Measurements from ENCODE around the gene ATP2A1. TPM values are rescaled to one million over a fixed set of nuclear protein-coding genes. Genes with fewer than 3 reads are reported as not detected.
A peak's percentile ranks its signal among the peaks of the same experiment; 100 is the strongest.

Gene ATP2A1
- polyA plus RNA-seq, 6 donors from 2014 or later, result not detected

DNA sequence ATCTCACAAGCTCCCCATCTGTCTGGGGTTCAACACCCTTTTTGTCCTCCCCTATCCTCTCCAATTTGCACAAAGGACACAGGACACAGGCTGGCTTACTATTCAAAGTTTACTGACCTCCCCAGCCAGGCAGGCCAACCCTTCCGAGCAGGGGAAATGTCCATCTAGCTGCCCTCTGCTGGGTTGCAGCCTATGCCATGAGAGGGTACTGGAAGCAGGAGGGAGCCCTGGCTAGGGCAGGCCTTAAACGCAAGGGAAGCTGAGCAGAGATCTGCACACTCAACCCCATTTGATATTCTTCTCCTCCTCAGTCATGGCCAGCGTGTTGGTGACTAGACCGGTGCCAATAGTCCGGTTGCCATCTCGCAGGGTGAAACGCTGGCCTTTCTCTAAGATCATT is 35.6 kb upstream of the ATP2A1 start:
- Mint-ChIP-seq H3K27ac (peak overlapping the region in 1 of 6 donors; percentile 57), H3K9me3 (no peaks in the 10 kb centered on the region), H3K4me3 (peak overlapping the region in 4 of 8 donors; percentile 35 to 91 (median 72)), H3K4me1 (peaks cover 26 to 40% (median 39%) of the 10 kb centered on the region in 3 donors), H3K27me3 (no peaks in the 10 kb centered on the region), H3K36me3 (peaks cover 8 to 16% of the 10 kb centered on the region in 2 donors)
- ATAC-seq (ENCODE audit: low read depth in 2 of 2) (no peak), DNase-seq (no peak)

DNA sequence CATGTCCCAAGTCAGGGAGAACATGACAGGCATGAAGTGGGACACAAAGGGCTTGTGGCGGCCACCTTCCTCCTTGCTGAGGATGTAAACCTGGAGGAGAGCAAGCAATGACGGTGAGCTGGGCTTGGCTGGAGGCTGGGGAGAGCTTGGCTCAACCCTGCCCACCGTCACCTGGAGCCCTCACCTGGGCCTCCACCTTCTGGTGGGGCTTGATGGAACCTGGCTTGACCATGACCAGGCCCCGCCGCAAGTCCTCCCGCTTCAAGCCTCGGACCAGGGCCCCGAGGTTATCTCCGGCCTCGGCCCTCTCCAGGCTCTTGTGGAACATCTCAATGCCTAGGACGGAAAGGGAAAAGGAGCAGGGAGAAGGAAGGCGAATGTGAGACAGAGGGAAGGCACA is 34.5 kb upstream of the ATP2A1 start:
- Mint-ChIP-seq H3K9me3 (no peaks in the 10 kb centered on the region), H3K4me1 (peaks cover 26 to 36% (median 34%) of the 10 kb centered on the region in 3 donors), H3K4me3 (peak overlapping the region in 4 of 8 donors; percentile 47 to 98 (median 91)), H3K36me3 (peaks cover 0 to 8% of the 10 kb centered on the region in 2 donors), H3K27me3 (no peaks in the 10 kb centered on the region), H3K27ac (peak overlapping the region in 2 of 6 donors; percentile 27 to 93)
- ATAC-seq (ENCODE audit: low read depth in 2 of 2), result no peak
- no peak for DNase-seq

DNA sequence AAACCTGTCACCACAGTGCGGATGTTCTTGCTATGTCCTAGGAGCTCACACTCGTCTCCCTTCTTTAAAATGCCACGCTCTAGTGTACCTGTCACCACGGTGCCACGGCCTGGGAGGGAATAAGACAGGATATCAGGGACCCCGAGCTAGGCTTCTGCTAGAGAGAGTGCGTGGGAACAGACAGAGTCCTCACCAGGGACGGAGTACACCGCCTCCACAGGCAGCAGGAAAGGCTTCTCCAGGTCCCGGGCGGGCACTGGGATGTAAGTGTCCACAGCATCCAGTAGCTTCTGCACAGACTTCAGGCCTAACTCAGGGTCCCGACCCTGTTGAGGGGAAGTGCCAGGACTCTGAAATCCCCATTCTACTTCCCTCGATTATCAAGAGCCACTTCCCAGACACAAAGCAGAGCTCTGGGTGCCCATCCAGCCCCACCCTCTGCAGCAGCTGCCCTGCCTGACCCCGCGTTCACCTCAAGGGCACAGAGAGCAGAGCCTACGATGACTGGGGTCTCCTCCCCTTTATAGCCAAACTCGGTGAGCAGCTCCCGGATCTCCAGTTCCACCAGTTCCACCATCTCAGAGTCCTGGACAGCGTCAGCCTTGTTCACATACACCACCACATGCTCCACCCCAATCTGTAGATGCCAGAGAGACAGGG is 33.9 kb upstream of the ATP2A1 start:
- Mint-ChIP-seq H3K27ac (peak overlapping the region in 3 of 6 donors; percentile 67 to 96 (median 93)), H3K36me3 (peaks cover 0 to 8% of the 10 kb centered on the region in 2 donors), H3K27me3 (no peaks in the 10 kb centered on the region), H3K4me1 (peaks cover 26 to 36% (median 34%) of the 10 kb centered on the region in 3 donors), H3K9me3 (no peaks in the 10 kb centered on the region), H3K4me3 (peak overlapping the region in 7 of 8 donors; percentile 41 to 98 (median 91))
- ATAC-seq (ENCODE audit: low read depth in 2 of 2) (no peak), DNase-seq (no peak)

DNA sequence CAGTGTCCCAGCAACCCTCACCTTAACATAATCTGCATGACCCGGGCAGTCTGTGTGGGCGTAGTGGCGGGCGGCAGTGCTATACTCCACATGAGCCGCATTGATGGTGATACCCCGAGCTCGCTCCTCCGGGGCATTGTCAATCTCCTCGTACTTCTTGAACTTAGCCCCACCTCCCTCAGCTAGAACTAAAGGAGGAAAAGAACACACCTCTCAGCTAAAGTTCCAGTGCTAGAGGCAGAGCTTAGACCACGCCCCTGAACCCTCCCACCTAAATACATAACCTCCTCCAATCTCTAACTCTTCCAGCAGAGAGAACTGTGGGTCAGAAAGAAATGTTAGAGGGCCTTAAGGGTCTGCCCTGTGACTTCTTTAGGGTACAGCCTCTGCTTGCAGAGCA is 33.0 kb upstream of the ATP2A1 start:
- Mint-ChIP-seq H3K9me3 (no peaks in the 10 kb centered on the region), H3K27me3 (no peaks in the 10 kb centered on the region), H3K36me3 (peaks cover 0 to 8% of the 10 kb centered on the region in 2 donors), H3K4me3 (peak overlapping the region; percentile 88 to 98 (median 94)), H3K27ac (peak overlapping the region in 4 of 6 donors; percentile 15 to 96 (median 58)), H3K4me1 (peaks cover 26 to 36% (median 34%) of the 10 kb centered on the region in 3 donors)
- no peak for DNase-seq
- ATAC-seq (ENCODE audit: low read depth in 2 of 2), result no peak

DNA sequence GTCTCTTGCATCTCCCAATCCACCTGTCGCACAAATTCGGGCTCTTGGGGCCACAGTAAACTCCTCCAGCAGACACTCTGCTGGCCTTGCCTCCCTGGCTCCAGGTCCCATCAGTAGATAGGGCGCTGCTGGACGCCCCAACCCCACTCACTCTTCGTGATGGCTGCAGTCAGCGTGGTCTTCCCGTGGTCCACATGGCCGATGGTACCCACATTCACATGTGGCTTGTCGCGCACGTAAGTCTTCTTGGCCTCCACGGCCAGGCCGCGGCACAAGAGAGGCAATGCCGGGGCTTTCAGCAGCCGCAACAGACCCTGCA is 32.6 kb upstream of the ATP2A1 start:
- Mint-ChIP-seq H3K9me3 (no peaks in the 10 kb centered on the region), H3K36me3 (peaks cover 0 to 8% of the 10 kb centered on the region in 2 donors), H3K4me3 (peak overlapping the region; percentile 88 to 98 (median 94)), H3K27me3 (no peaks in the 10 kb centered on the region), H3K4me1 (peaks cover 26 to 36% (median 34%) of the 10 kb centered on the region in 3 donors), H3K27ac (peak overlapping the region in 5 of 6 donors; percentile 79 to 97 (median 93))
- ATAC-seq (ENCODE audit: low read depth in 2 of 2) (no peak), DNase-seq (no peak)

DNA sequence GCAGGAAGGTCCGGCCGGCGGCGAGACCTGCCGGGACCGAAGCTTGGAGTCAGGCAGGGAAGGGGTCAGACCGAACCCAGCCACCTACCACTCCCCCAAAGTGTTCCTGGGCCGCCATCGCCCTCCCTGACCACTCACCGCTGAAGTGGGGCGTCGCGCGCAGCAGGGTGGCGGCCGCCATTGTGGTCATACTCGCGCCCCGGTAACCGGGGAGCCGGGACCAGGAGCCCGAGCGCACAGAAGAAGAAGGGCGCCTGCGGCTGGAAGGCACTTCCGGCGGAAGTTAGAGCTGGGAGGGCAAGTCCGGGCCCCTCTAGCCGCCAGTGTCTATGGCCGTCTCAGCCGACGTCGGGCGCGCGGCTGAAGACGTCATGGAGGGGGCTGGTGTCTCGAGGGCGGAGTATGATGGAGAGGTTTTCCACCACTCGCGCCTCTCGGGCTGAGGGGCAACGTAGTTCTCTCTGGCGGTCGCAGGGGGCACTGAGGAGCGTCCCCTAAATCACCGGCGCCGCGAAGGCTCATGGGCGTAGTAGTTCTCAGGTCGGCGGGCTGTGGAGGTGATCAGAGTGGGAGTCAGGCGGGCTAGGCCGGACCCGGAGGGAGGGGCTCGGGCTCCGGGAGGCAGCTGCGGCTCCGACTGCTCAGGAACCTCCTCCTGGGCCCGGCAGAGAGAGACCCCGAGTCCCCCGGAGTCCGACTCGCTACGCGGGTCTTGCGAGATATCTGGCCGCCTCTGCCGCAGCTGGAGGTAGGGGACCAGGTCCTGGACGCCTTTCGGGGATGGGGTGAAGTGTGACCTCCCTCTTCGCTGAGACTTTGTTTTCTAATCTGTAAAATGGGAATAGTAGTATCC is 32.0 kb upstream of the ATP2A1 start, which contains the start of gene TUFM:
Gene TUFM, minus strand, starts transcription at position 269 of the 853 bp plus-strand sequence. Its CDS starts 79 bp downstream, at position 190.
- peaks cover 0 to 8% of the 10 kb centered on the region in 2 donors for H3K36me3 Mint-ChIP-seq

DNA sequence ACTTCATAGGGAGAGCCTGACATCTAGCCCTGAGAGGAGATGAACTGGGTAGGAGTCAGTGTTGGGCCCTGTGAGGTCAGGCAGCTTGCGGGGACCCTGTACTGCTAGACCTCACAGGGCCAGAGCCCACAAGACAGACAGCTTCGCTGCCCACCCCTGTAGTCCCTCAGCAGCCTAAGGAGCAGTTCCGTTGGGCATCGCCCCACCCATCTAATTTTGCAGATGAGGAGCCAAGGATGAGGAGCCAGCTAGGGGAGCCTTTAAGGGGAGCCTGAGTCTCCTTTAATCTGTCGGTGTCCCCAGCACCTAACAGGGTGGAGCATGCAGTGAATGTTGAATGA is 31.4 kb upstream of the ATP2A1 start:
- H3K9me3 Mint-ChIP-seq, result no peaks in the 10 kb centered on the region
- peak overlapping the region; percentile 33 to 98 (median 94) for H3K27ac Mint-ChIP-seq
- H3K4me1 Mint-ChIP-seq, result peaks cover 26 to 36% (median 34%) of the 10 kb centered on the region in 3 donors
- DNase-seq (no peak), ATAC-seq (ENCODE audit: low read depth in 2 of 2) (no peak)
- H3K27me3 Mint-ChIP-seq, result no peaks in the 10 kb centered on the region
- peak overlapping the region; percentile 88 to 98 (median 94) for H3K4me3 Mint-ChIP-seq
- peaks cover 0 to 8% of the 10 kb centered on the region in 2 donors for H3K36me3 Mint-ChIP-seq

More for the DNA sequence above, 32.0 kb upstream of the ATP2A1 start, which contains the start of gene TUFM:
- no peaks in the 10 kb centered on the region for H3K9me3 Mint-ChIP-seq
- peak within 1 kb of the TSS; percentile 88 to 98 (median 94) for H3K4me3 Mint-ChIP-seq
- H3K4me1 Mint-ChIP-seq, result peaks cover 26 to 36% (median 34%) of the 10 kb centered on the region in 3 donors
- peak within 1 kb of the TSS; percentile 79 to 98 (median 95) for H3K27ac Mint-ChIP-seq
- DNase-seq (peak; percentile 97), ATAC-seq (ENCODE audit: low read depth in 2 of 2) (peak; percentile 94 to 95)
- H3K27me3 Mint-ChIP-seq, result no peaks in the 10 kb centered on the region

DNA sequence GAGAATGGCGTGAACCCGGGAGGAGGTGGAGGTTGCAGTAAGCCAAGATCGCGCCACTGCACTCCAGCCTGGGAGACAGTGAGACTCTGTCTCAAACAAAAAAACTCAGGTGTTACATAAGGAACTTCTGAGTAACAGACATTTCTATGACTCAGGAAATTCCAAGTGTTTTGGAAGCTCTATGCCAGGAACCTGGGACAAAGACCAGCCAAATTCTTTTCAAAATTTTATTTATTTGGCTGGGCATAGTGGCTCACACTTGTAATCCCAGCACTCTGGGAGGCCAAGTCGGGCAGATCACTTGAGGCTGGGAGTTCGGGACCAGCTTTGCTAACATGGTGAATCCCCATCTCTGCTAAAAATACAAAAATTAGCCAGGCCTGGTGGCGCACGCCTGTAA is 19.9 kb upstream of the ATP2A1 start:
- Mint-ChIP-seq H3K9me3 (no peaks in the 10 kb centered on the region), H3K36me3 (no peaks in the 10 kb centered on the region), H3K4me3 (no peak overlapping the region), H3K27ac (peak overlapping the region in 1 of 6 donors; percentile 34), H3K4me1 (peaks cover 5 to 13% (median 7%) of the 10 kb centered on the region in 3 donors), H3K27me3 (no peaks in the 10 kb centered on the region)
- no peak for DNase-seq
- ATAC-seq (ENCODE audit: low read depth in 2 of 2), result no peak

DNA sequence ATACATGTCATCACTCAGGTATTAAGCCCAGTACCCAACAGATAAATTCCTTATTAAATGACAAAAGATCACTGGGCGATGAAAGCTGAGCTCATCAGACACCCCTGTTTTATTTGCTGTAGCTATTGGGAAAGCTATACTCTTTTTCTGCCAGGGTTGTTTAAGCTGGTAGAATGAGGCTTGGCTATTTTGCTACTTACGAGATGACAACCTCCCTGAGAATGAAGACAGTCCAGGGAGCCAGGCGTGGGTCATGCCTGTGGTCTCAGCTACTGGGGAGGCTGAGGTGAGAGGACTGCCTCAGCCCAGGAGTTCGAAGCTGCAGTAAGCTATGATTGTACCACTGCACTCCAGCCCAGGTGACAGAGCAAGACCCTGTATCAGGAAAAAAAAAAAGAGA is 19.0 kb upstream of the ATP2A1 start:
- no peaks in the 10 kb centered on the region for H3K9me3 Mint-ChIP-seq
- no peak for ATAC-seq (ENCODE audit: low read depth in 2 of 2)
- H3K4me3 Mint-ChIP-seq, result peak overlapping the region in 1 of 8 donors; percentile 52
- DNase-seq, result no peak
- H3K27ac Mint-ChIP-seq, result peak overlapping the region in 1 of 6 donors; percentile 88
- H3K27me3 Mint-ChIP-seq, result no peaks in the 10 kb centered on the region
- H3K36me3 Mint-ChIP-seq, result no peaks in the 10 kb centered on the region
- H3K4me1 Mint-ChIP-seq, result peaks cover 12 to 17% (median 14%) of the 10 kb centered on the region in 3 donors

DNA sequence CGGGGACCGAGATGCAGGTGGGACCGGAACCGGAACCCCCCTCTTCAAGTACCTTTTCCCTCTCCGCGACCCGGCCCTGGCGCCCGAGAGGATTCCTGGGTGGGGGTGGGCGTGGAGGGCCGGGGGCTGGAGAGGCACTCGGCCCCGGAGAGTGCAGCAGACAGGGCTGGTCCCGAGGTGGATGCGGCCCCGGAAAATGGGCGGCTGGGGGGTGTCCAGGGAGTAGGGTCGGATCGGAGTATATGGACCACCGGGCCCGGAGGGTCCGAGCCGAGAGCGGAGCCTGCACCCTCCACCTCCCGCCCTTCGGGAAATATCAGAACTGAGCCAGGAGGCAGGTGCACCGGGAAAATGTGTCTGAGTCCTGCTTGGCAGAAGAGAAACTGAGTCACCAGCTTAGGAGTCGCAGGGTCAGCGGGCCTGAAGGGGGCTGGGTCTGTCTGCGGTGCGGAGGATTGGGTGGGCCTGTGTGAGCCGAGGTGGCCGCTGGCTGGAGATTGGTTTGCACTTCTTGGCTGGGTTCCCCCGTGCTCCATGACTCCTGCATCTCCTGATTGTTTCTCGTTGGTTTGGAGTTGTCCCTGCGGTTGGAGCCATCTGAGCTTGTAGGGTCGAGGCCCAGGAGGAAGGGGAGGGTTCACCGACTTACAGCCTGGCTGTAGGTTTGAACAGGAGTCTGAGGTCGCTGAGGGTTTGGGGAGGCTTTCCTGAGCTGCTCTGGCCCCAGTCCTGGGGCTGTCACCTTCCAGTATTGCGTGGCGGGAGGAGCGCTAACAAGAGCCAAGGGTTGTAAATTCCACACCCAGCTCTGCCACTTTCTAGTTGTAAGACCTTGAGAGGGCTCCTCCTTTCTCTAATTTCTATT is 14.1 kb upstream of the ATP2A1 start:
- peak overlapping the region; percentile 88 to 100 (median 98) for H3K4me3 Mint-ChIP-seq
- H3K4me1 Mint-ChIP-seq, result peaks cover 34 to 45% (median 38%) of the 10 kb centered on the region in 3 donors
- H3K9me3 Mint-ChIP-seq, result no peaks in the 10 kb centered on the region
- H3K27me3 Mint-ChIP-seq, result no peaks in the 10 kb centered on the region
- ATAC-seq (ENCODE audit: low read depth in 2 of 2) (no peak), DNase-seq (no peak)
- H3K36me3 Mint-ChIP-seq, result no peaks in the 10 kb centered on the region
- peak overlapping the region; percentile 88 to 99 (median 95) for H3K27ac Mint-ChIP-seq

DNA sequence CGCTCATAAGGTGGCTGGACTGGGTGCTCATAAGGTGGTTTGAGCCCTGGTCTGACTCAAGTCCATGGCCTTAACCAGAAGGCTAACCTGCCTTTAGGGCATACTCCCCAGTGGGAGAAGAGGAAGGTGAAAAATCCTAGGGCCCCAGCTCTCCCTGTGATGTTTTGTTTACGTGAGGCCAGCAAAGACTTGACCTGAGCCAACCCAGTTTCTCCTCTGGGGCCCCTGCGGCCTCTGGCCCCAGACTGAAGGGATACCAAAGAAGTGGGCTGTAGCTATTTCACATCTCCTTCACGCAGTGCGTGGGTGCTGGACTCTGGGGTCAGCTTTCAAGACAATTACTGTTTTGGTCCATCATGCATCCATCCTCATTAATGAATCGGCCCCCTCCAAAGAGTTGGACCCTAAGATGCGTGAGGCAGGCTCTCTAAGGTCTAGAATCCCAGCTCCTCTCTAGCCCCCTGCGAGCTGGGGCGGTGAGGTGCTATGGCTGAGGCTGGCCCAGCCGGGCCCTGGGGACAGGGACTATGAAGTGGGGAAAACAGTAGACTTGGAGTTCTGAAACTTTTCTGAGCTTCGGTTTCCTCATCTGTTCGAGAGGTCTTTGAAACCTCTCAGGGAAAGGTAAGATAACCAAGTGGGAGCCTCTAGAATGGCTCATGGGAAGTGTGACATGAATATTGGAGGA is 13.1 kb upstream of the ATP2A1 start:
- Mint-ChIP-seq H3K36me3 (peaks cover 3 to 6% of the 10 kb centered on the region in 2 donors), H3K27ac (peak overlapping the region in 2 of 6 donors; percentile 92 to 95), H3K4me3 (peak overlapping the region in 7 of 8 donors; percentile 33 to 100 (median 95)), H3K9me3 (no peaks in the 10 kb centered on the region), H3K4me1 (peaks cover 35 to 47% (median 37%) of the 10 kb centered on the region in 3 donors), H3K27me3 (no peaks in the 10 kb centered on the region)
- no peak for DNase-seq
- no peak for ATAC-seq (ENCODE audit: low read depth in 2 of 2)

DNA sequence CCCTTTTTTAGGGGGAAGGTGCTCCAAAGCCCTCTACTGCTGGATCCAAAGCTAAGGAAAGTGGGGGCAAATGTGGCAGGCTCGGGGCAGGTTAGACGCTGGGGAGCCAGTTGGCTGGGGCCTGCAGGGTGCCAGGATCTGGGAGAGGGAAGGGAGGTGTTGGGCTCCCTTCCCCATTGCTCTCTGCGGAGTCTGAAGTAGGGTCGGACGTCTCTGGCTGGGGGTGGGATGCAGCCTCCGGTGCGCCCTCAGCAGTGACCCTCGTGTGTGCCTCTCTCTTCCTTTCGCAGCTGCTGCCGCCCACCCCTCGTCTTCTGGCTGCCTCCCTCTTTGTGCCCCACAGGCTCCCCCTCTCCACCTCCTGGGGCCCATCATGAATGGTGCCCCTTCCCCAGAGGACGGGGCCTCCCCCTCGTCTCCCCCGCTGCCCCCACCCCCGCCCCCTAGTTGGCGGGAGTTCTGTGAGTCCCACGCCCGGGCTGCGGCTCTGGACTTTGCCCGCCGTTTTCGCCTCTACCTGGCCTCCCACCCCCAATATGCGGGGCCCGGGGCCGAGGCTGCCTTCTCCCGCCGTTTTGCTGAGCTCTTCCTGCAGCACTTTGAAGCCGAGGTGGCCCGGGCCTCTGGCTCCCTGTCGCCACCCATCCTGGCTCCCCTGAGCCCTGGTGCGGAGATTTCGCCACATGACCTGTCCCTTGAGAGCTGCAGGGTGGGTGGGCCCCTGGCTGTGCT is 12.4 kb upstream of the ATP2A1 start:
- no peak overlapping the region for H3K27ac Mint-ChIP-seq
- ATAC-seq (ENCODE audit: low read depth in 2 of 2) (no peak), DNase-seq (no peak)
- H3K27me3 Mint-ChIP-seq, result no peaks in the 10 kb centered on the region
- H3K4me3 Mint-ChIP-seq, result peak overlapping the region in 6 of 8 donors; percentile 5 to 81 (median 50)
- H3K4me1 Mint-ChIP-seq, result peaks cover 33 to 50% (median 35%) of the 10 kb centered on the region in 3 donors
- H3K36me3 Mint-ChIP-seq, result peaks cover 6 to 7% of the 10 kb centered on the region in 2 donors
- H3K9me3 Mint-ChIP-seq, result no peaks in the 10 kb centered on the region
